Epithelial cell of proximal tubule (primary cell): ENCODE measurements around the gene BBOX1. TPM values are rescaled to one million over a fixed set of nuclear protein-coding genes. Genes with fewer than 3 reads are reported as not detected.

Source experiments
- DNase-seq: peaks from one replicate; pipeline ENCODE4 v3.0.0-alpha.2; 2011; ENCODE audit warnings: low read depth
- H3K4me3 ChIP-seq: 2 replicates; pipeline ENCODE4 v1.5.1; 2011; ENCODE audit warnings: low read depth, mild to moderate bottlenecking, low read length
- total RNA-seq: library from RNA; depleted of rRNA; stranded (reverse); fragments of >200 nt; gene quantifications from 2 replicates; pipeline ENCODE4 v1.2.3, GENCODE V29; 2015
- TF ChIP-seq, protein P1 (sequence below): conservative IDR thresholded peaks from 2 replicates; pipeline ENCODE4 v1.5.1; 2012; ENCODE audit warnings: low read depth, mild to moderate bottlenecking, low read length

The BBOX1 gene
- total RNA-seq, 1 donor from 2014 or later: not detected

DNA sequence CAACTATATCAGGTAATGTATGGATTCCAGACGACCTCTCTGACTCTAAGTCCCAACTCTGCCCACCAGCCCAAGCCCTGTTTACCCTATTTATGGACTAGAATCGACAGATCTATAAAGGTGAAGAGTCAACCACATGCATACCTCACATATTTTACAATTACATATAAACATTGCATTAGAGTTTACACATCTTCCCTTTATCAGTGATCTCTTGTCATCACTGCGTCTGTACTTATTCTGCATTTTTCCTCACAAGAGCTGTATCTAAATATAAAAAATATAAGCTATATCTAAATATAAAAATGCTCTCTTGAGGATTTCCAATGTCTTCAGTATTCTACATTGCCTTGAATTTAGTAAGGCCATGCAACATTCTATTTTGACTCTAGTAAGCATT, 38.2 kb upstream of the BBOX1 start:
- TF ChIP-seq, protein P1, sequence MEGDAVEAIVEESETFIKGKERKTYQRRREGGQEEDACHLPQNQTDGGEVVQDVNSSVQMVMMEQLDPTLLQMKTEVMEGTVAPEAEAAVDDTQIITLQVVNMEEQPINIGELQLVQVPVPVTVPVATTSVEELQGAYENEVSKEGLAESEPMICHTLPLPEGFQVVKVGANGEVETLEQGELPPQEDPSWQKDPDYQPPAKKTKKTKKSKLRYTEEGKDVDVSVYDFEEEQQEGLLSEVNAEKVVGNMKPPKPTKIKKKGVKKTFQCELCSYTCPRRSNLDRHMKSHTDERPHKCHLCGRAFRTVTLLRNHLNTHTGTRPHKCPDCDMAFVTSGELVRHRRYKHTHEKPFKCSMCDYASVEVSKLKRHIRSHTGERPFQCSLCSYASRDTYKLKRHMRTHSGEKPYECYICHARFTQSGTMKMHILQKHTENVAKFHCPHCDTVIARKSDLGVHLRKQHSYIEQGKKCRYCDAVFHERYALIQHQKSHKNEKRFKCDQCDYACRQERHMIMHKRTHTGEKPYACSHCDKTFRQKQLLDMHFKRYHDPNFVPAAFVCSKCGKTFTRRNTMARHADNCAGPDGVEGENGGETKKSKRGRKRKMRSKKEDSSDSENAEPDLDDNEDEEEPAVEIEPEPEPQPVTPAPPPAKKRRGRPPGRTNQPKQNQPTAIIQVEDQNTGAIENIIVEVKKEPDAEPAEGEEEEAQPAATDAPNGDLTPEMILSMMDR: no peak
- no peak for DNase-seq
- H3K4me3 ChIP-seq: no peak overlapping the region

DNA sequence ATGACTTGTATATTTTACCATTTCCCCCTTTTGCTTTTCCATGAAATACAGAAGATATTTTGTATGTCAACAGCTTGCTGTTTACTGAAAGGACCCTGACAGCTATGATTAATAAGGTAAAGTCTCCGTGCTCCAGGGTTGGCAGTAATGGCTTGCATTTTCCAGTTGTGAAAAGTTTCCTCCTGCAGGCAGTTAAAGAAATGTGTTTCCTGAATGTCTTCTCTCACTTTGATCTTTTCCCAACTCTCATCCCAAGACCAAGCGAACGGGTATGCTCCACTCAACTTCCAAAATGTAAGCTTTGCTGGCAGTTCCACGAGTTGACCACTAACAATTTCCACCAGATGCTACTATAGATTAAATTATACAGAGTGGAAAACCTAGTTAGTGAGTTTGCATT, 37.8 kb upstream of the BBOX1 start:
- TF ChIP-seq, protein P1: no peak
- no peak overlapping the region for H3K4me3 ChIP-seq
- no peak for DNase-seq

DNA sequence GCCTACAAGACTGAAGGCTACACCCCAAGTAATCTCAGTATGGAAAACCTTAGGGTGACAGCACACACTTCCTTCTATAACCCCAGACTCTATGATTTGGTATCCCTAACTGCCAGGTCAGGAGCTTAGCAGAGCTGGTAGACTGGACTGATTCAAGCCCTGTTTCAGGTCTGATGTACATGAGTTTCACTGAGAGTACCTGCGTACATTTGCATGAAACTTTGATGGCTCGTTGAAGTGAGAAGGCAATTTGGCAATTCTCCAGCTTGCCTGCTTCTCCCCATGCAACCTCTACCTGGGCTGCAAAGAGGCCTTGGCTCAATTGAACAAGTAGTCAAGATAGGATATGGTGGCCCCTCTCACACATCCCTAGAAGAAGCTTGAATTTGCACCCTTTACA, 36.5 kb upstream of the BBOX1 start:
- no peak overlapping the region for H3K4me3 ChIP-seq
- no peak for DNase-seq
- TF ChIP-seq, protein P1: no peak

DNA sequence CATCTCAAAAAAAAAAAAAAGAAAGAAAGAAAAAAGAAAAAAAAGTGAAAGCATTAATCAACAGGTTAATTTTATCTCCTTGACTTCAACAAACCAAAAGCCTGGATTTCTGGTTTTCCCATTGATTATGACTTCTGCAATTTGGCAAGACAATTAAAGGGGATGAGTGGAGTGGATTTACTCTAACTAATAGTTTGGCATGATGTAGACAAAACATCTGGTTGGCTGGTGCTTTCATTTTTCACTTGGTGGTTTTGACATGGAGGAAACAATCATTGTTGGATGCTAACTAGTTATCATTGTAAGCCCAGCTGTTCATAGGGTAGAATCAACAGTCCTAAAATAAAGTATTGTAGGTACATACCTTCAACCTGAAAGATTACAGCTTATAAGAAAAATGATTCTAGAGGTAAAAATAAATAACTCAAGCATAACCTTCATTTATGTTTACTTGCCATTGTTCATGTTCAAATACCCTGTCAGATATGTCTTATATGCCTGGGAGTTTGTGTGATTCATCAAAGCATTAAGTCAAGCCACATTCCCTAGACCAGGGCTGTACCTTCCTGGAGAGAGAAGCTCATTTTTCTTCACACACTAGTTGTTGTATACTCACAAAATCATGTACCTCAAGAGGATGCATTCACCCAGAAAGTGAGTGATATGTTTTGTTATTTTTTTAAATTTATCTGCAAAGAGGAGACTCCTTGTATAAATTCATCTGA, 31.6 kb upstream of the BBOX1 start:
- no peak overlapping the region for H3K4me3 ChIP-seq
- TF ChIP-seq, protein P1: no peak
- no peak for DNase-seq

DNA sequence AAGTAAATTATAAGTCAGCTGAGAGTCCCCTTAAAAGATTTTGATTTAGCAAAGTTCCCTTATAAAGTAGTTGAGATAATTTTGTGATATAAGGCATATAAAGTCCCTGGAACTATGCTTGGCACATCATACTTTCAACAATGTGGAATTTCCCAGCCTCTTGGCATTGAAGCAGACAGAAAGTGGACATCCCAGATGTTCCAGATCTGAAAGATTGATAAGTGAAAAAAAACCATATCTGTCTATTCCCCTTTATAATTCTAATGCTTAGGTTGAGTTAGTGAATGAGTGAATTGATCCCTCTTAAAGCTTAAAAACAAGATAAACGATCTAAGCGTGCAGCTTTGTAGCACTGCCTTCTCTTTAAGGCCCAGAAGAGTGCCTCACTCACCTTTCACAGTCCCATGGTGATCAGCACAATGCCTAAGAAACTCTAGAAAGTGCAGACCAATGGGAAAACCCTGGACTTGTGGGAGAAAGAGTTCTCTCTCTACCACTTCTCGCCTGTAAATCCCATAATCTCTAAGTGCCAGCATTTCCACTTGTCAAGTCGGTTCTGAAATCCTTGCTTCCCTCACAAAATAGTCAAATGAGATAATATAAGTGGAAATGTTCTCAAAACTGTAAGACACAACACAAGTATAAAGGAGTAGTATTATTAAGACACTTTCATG, 28.9 kb upstream of the BBOX1 start:
- H3K4me3 ChIP-seq: no peak overlapping the region
- no peak for DNase-seq
- TF ChIP-seq, protein P1: no peak

DNA sequence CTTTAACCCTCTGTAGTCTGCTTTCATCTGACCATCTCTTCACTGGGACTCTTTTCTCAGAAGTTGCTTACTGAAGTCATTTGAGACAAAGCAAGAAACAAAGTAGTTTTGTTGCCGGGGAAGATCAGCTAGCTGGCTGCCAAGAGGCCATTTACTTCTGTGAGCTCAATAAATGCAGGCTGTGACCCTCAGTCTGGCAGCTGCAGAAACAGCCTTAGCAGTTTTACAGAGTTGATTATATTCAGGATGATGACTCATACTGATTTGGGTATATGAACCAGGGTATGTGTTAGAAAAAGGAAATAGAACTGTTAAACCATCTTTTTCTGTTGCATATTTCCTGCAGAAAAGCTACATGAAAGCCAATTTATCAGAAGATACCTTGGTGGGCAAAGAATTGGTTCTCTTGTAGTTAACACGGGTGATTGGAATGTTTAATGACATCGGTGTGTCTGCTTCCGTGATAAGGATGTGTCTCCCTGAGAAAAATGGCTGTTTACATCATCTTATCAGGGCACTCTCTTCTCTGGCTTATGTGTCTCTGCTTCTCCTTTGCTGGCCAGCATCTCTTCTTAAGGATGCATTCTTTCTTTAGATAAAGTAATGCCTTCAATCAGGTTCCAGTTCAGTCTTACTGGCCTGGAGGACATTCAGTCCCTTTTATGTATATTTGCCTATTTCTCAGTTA, 28.2 kb upstream of the BBOX1 start:
- TF ChIP-seq, protein P1: no peak
- no peak for DNase-seq
- no peak overlapping the region for H3K4me3 ChIP-seq
